K562 (cell line): ENCODE measurements around the gene SUMF1. TPM values are rescaled to one million over a fixed set of nuclear protein-coding genes. Genes with fewer than 3 reads are reported as not detected.

Experiments used
- BRF1 ChIP-seq: IDR thresholded peaks from 3 replicates; pipeline ENCODE4 v1.6.1; 2011; ENCODE audit warnings: borderline replicate concordance, mild to moderate bottlenecking; ENCODE audit not compliant: insufficient read length; ENCODE audit errors: extremely low read depth
- CAMTA2 ChIP-seq: fragments of 250-450 bp; sonication (Bioruptor Pico); conservative IDR thresholded peaks from 2 replicates; pipeline ENCODE4 v1.5.1; 2022
- CHAMP1 ChIP-seq: fragments of 450-650 bp; IDR thresholded peaks from 2 replicates; pipeline ENCODE4 v1.6.1; 2016; ENCODE audit warnings: mild to moderate bottlenecking
- DLX4 ChIP-seq: fragments of 250-450 bp; sonication (Bioruptor Pico); IDR thresholded peaks from 2 replicates; pipeline ENCODE4 v1.6.1; 2021; ENCODE audit warnings: mild to moderate bottlenecking
- HDAC1 ChIP-seq, 2 experiments: fragments of 450-650 bp; IDR thresholded peaks; 2 replicates each; pipeline ENCODE4 v1.6.1; 2016 to 2017; ENCODE audit warnings: inconsistent platforms in 1 of 2, mild to moderate bottlenecking in 1 of 2, moderate library complexity in 1 of 2
- HNRNPK ChIP-seq: fragments of 200-400 bp; formaldehyde crosslinking; IDR thresholded peaks from one replicate; pipeline ENCODE4 v1.6.1; 2018; ENCODE audit warnings: mild to moderate bottlenecking, low read depth, low read length; ENCODE audit not compliant: poor library complexity, severe bottlenecking
- JUN ChIP-seq, 2 experiments: sonication (generic) in 1 of 2; formaldehyde crosslinking in 1 of 2; IDR thresholded peaks; 2 replicates each; pipeline versions ENCODE4 v1.6.1 to v1.8.0; 2012 to 2022; ENCODE audit warnings: borderline replicate concordance in 2 of 2, mild to moderate bottlenecking in 2 of 2, improper control_type of control experiment in 1 of 2, low read depth in 1 of 2, low read length in 1 of 2, missing genetic modification reagents in 1 of 2
- LARP7 ChIP-seq: fragments of 450-650 bp; IDR thresholded peaks from 2 replicates; pipeline ENCODE4 v1.6.1; 2016
- MITF ChIP-seq: IDR thresholded peaks from 2 replicates; pipeline ENCODE4 v1.6.1; 2014; ENCODE audit warnings: antibody characterized with exemption
- NELFE ChIP-seq: IDR thresholded peaks from 2 replicates; pipeline ENCODE4 v1.6.1; 2011; ENCODE audit warnings: mild to moderate bottlenecking; ENCODE audit not compliant: insufficient read depth, insufficient read length
- NFATC3 ChIP-seq: fragments of 450-650 bp; IDR thresholded peaks from 2 replicates; pipeline ENCODE4 v1.6.1; 2017; ENCODE audit warnings: mild to moderate bottlenecking
- NFYB ChIP-seq: IDR thresholded peaks from 2 replicates; pipeline ENCODE4 v1.6.1; 2011; ENCODE audit warnings: mild to moderate bottlenecking, moderate library complexity; ENCODE audit not compliant: insufficient read length; ENCODE audit errors: extremely low read depth
- NR1H2 ChIP-seq: sonication (generic); formaldehyde crosslinking; IDR thresholded peaks from 2 replicates; pipeline ENCODE4 v1.4.0; 2020; ENCODE audit warnings: mild to moderate bottlenecking, missing genetic modification reagents
- NR4A1 ChIP-seq, 2 experiments: fragments of 250-450 bp in 1 of 2; fragments of 450-650 bp in 1 of 2; sonication (Bioruptor Pico) in 1 of 2; IDR thresholded peaks; 2 replicates each; pipeline versions ENCODE4 v1.4.0 to v1.6.1; 2016 to 2020; ENCODE audit warnings: mild to moderate bottlenecking in 2 of 2, missing compliant biosample characterization in 1 of 2, missing genetic modification characterization in 1 of 2, moderate library complexity in 1 of 2
- THAP7 ChIP-seq: fragments of 250-450 bp; sonication (Bioruptor Pico); IDR thresholded peaks from 2 replicates; pipeline ENCODE4 v1.5.0; 2021
- ZBTB1 ChIP-seq: sonication (generic); formaldehyde crosslinking; IDR thresholded peaks from 2 replicates; pipeline ENCODE4 v1.8.1; 2023; ENCODE audit warnings: missing genetic modification reagents, low read depth, mild to moderate bottlenecking, borderline replicate concordance
- ZNF165 ChIP-seq: fragments of 250-450 bp; sonication (Bioruptor Pico); IDR thresholded peaks from 2 replicates; pipeline ENCODE4 v1.4.0; 2020; ENCODE audit warnings: borderline replicate concordance
- ZNF174 ChIP-seq: fragments of 250-450 bp; sonication (Bioruptor Pico); IDR thresholded peaks from 2 replicates; pipeline ENCODE4 v1.4.0; 2020; ENCODE audit warnings: mild to moderate bottlenecking
- ZNF512 ChIP-seq: IDR thresholded peaks from 2 replicates; pipeline ENCODE4 v1.6.1; 2016; ENCODE audit warnings: missing genetic modification characterization, missing compliant biosample characterization
- ZNF76 ChIP-seq: fragments of 250-450 bp; sonication (Bioruptor Pico); IDR thresholded peaks from 2 replicates; pipeline ENCODE4 v1.4.0; 2020; ENCODE audit warnings: mild to moderate bottlenecking, moderate library complexity, borderline replicate concordance
- polyA plus RNA-seq, 8 experiments: library from polyadenylated mRNA; depleted of rRNA in 4 of 8; stranded (reverse) in 5 of 8; unstranded in 3 of 8; fragments of >200 nt; fragmentation: Nextera tagmentation in 2 of 8; fragmentation: Illumina TruSeq in 1 of 8; extraction: Ambion mirVana in 2 of 8; extraction: Trizol in 1 of 8; gene quantifications; 2 replicates each; pipeline versions ENCODE4 v1.2.1 to v1.2.3, GENCODE V29; 2011 to 2014; ENCODE audit warnings: inconsistent platforms in 1 of 8, missing spikeins in 1 of 8
- total RNA-seq, 7 experiments: library from RNA; depleted of rRNA in 6 of 7; stranded (reverse); fragments of >200 nt in 6 of 7; fragmentation: Illumina TruSeq in 2 of 7; extraction: Trizol in 2 of 7; gene quantifications; 2 replicates each; pipeline versions ENCODE4 v1.2.1 to v1.2.3, GENCODE V29; 2011 to 2021; ENCODE audit warnings: low replicate concordance in 1 of 7

Gene SUMF1
- total and polyA plus RNA-seq, 9 of the 15 experiments (the other 6 are each of a cell fraction or from before 2014, with no cell fraction given): 1.3 to 7.4 (median 4.2) TPM

- TF ChIP-seq JUN (IDR thresholded peaks at IDR 0.05; ENCODE audit: borderline replicate concordance, low read depth, low read length): peak; percentile 53; the same call in 1 of the 2 replicates
- TF ChIP-seq JUN (CRISPR knock-in tag; IDR thresholded peaks at IDR 0.05; ENCODE audit: borderline replicate concordance): peak; percentile 75; the same call in 1 of the 2 replicates
- 0 out of 2 replicates have a peak, but pooled peaks have one; percentile 37 for TF ChIP-seq THAP7 (CRISPR knock-in tag)
- TF ChIP-seq ZBTB1 (CRISPR knock-in tag): peak; percentile 86
- TF ChIP-seq CHAMP1: peak; percentile 85
- no peak for TF ChIP-seq ZNF512
- TF ChIP-seq MITF: peak; percentile 81
- no peak for TF ChIP-seq NELFE
- 0 out of 2 replicates have a peak, but pooled peaks have one; percentile 19 for TF ChIP-seq CAMTA2 (CRISPR knock-in tag)
- no peak for TF ChIP-seq BRF1
- TF ChIP-seq LARP7: peak; percentile 10; the same call in 1 of the 2 replicates
- no peak for TF ChIP-seq ZNF174 (CRISPR knock-in tag)
- no peak for TF ChIP-seq ZNF165 (CRISPR knock-in tag)
- TF ChIP-seq NFATC3: peak; percentile 50; the same call in 1 of the 2 replicates
- TF ChIP-seq DLX4: no peak
- peak; percentile 85; the same call in 1 of the 2 replicates for TF ChIP-seq NR4A1 (CRISPR knock-in tag; IDR thresholded peaks at IDR 0.05)
- peak; percentile 63 for TF ChIP-seq NR4A1 (tag; IDR thresholded peaks at IDR 0.05)
- peak; percentile 74; the same call in 1 of the 2 replicates for TF ChIP-seq ZNF76 (CRISPR knock-in tag)
- peak; percentile 90 to 100; a peak in 3 of 4 replicates for TF ChIP-seq HDAC1 (IDR thresholded peaks at IDR 0.05)
- no peak for TF ChIP-seq NR1H2 (CRISPR knock-in tag)
- no peak for TF ChIP-seq HNRNPK
- no peak for TF ChIP-seq NFYB
Observed at GRCh38 chr3:4466741-4467521, at the start of gene SUMF1 (continued).
